HG02885 (cell line): ENCODE results near the gene C1QA.
"Not testable (repeated sequence)": the region's sequence is repeated elsewhere in the genome, so short reads cannot be mapped to it uniquely, and the experiment has no call there.

ENCODE experiments used
- ATAC-seq: cut with Tn5 transposase; IDR thresholded peaks from one replicate; pipeline ENCODE4 v1.9.1; 2021; ENCODE audit warnings: mild to moderate bottlenecking; ENCODE audit not compliant: unreplicated experiment, poor library complexity

C1QA gene

GRCh38 chr1:22668840-22669239 is 32.4 kb downstream of the C1QA start:
- not testable (repeated sequence) for ATAC-seq

GRCh38 chr1:22670352-22670975 is 34.0 kb downstream of the C1QA start:
- no peak for ATAC-seq

- ATAC-seq: no peak
These were observed 35.6 kb downstream of the C1QA start for GRCh38 chr1:22671999-22672398.

- ATAC-seq: no peak
These were observed 37.3 kb downstream of the C1QA start for GRCh38 chr1:22673486-22674409.

GRCh38 chr1:22674410-22674749 is 38.0 kb downstream of the C1QA start:
- ATAC-seq: no peak

- not testable (repeated sequence) for ATAC-seq
These were observed 39.7 kb downstream of the C1QA start for GRCh38 chr1:22676151-22676550.

GRCh38 chr1:22676916-22677583 is 40.6 kb downstream of the C1QA start:
- ATAC-seq: no peak

GRCh38 chr1:22677931-22678896 is 41.8 kb downstream of the C1QA start:
- ATAC-seq: no peak

- no peak for ATAC-seq
These were observed 44.3 kb downstream of the C1QA start for GRCh38 chr1:22680726-22681125.

GRCh38 chr1:22681556-22682276 is 45.3 kb downstream of the C1QA start:
- no peak for ATAC-seq

GRCh38 chr1:22683547-22683946 is 47.1 kb downstream of the C1QA start:
- no peak for ATAC-seq

GRCh38 chr1:22685591-22686059 is 49.2 kb downstream of the C1QA start:
- ATAC-seq: no peak

- ATAC-seq: no peak
These were observed 50.8 kb downstream of the C1QA start for GRCh38 chr1:22687191-22687590.

- no peak for ATAC-seq
These were observed 52.0 kb downstream of the C1QA start for GRCh38 chr1:22688466-22688865.
